ENCODE data around the gene TUT1. TPM values are rescaled to one million over a fixed set of nuclear protein-coding genes. Genes with fewer than 3 reads are reported as not detected.

TUT1 gene
- total RNA-seq, 6 experiments from 2014 or later: 12.3 to 34.2 (median 21.1) TPM

DNA sequence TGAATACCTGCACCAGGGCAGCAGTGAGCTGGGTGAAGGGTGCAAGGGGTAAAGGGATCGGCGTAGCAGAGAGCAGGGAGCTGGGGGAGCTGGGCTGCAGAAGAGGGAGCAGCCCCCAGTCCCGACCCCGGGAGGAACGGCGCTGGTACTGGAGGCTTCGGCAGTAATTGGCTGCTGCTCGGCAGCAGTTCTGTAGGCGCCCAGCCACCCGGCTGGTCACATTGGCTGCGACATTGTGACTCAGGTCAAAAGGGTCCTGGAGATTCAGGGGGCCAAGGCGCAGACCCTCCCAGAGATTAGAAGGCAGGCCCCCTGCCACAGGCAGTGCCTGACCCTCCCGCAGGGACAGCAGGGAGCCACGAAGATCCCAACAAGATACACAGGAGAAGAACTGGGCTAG lies 15.5 kb downstream of the TUT1 start:
- TF ChIP-seq, protein P1, sequence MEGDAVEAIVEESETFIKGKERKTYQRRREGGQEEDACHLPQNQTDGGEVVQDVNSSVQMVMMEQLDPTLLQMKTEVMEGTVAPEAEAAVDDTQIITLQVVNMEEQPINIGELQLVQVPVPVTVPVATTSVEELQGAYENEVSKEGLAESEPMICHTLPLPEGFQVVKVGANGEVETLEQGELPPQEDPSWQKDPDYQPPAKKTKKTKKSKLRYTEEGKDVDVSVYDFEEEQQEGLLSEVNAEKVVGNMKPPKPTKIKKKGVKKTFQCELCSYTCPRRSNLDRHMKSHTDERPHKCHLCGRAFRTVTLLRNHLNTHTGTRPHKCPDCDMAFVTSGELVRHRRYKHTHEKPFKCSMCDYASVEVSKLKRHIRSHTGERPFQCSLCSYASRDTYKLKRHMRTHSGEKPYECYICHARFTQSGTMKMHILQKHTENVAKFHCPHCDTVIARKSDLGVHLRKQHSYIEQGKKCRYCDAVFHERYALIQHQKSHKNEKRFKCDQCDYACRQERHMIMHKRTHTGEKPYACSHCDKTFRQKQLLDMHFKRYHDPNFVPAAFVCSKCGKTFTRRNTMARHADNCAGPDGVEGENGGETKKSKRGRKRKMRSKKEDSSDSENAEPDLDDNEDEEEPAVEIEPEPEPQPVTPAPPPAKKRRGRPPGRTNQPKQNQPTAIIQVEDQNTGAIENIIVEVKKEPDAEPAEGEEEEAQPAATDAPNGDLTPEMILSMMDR (IDR thresholded peaks at IDR 0.05): no peak
- no peak for TF ChIP-seq POLR2A (IDR thresholded peaks at IDR 0.05)
- intact Hi-C loops (cut with DNase I): no loop called here
- 72% methylated on average over 2 of the region's 14 CpGs for WGBS (ENCODE audit: insufficient coverage, low coverage, low lambda C conversion rate, missing lambda C conversion rate)
- Histone ChIP-seq H3K9me3 (no peaks in the 10 kb centered on the region), H3K4me1 (peaks cover 0 to 22% (median 0%) of the 10 kb centered on the region in 4 donors), H3K27ac (peak overlapping the region; percentile 96 to 100 (median 99)), H3K4me3 (peak overlapping the region in 1 of 3 donors; percentile 59), H3K36me3 (peaks cover 0 to 55% (median 17%) of the 10 kb centered on the region in 4 donors), H3K27me3 (no peaks in the 10 kb centered on the region)
- no peak for ATAC-seq
- no peak for DNase-seq

- Histone ChIP-seq H3K4me1 (peaks cover 0 to 21% (median 0%) of the 10 kb centered on the region in 4 donors), H3K9me3 (no peaks in the 10 kb centered on the region), H3K27me3 (no peaks in the 10 kb centered on the region), H3K27ac (peak overlapping the region; percentile 96 to 100 (median 99)), H3K36me3 (peaks cover 0 to 57% (median 20%) of the 10 kb centered on the region in 4 donors), H3K4me3 (peak overlapping the region; percentile 59 to 74 (median 63))
- ATAC-seq (no peak), DNase-seq (peak in 2 of 3 donors; percentile 45 to 61)
- 45% methylated on average over 8 of the region's 17 CpGs for WGBS (ENCODE audit: insufficient coverage, low coverage, low lambda C conversion rate, missing lambda C conversion rate)
- intact Hi-C loops (cut with DNase I): no loop called here
- TF ChIP-seq, protein P1 (IDR thresholded peaks at IDR 0.05): no peak
- no peak for TF ChIP-seq POLR2A (IDR thresholded peaks at IDR 0.05)
Measured at GRCh38 chr11:62575156-62575555, 16.2 kb downstream of the TUT1 start.

- peak overlapping the region; percentile 96 to 100 (median 99) for H3K27ac ChIP-seq
- TF ChIP-seq, protein P1 (IDR thresholded peaks at IDR 0.05): no peak
- TF ChIP-seq POLR2A (IDR thresholded peaks at IDR 0.05): no peak
- no peaks in the 10 kb centered on the region for H3K27me3 ChIP-seq
- H3K9me3 ChIP-seq: no peaks in the 10 kb centered on the region
- DNase-seq (peak; percentile 42 to 69 (median 64)), ATAC-seq (peak; percentile 15 to 39 (median 35))
- H3K36me3 ChIP-seq: peaks cover 0 to 57% (median 23%) of the 10 kb centered on the region in 4 donors
- WGBS (ENCODE audit: insufficient coverage, low coverage, low lambda C conversion rate, missing lambda C conversion rate): under 1% methylated on average over 19 of the region's 33 CpGs
- intact Hi-C loops (cut with DNase I): no loop called here
- H3K4me1 ChIP-seq: peaks cover 0 to 21% (median 0%) of the 10 kb centered on the region in 4 donors
- H3K4me3 ChIP-seq: peak overlapping the region; percentile 59 to 74 (median 63)
Measured at GRCh38 chr11:62574363-62575071, 16.8 kb downstream of the TUT1 start.

- peak; percentile 83 for TF ChIP-seq POLR2A (IDR thresholded peaks at IDR 0.05)
- TF ChIP-seq, protein P1 (IDR thresholded peaks at IDR 0.05): no peak
- intact Hi-C loops (cut with DNase I): no loop called here
- ATAC-seq: peak; percentile 90 to 95 (median 94)
- Histone ChIP-seq H3K4me3 (peak within 1 kb of the TSS; percentile 74 to 94 (median 86)), H3K9me3 (no peaks in the 10 kb centered on the region), H3K4me1 (peaks cover 0 to 21% (median 0%) of the 10 kb centered on the region in 4 donors), H3K27ac (peak within 1 kb of the TSS; percentile 96 to 100 (median 99)), H3K27me3 (no peaks in the 10 kb centered on the region), H3K36me3 (peaks cover 0 to 55% (median 23%) of the 10 kb centered on the region in 4 donors)
- DNase-seq: peak; percentile 98 to 99 (median 99)
- WGBS (ENCODE audit: insufficient coverage, low coverage, low lambda C conversion rate, missing lambda C conversion rate): 1% methylated on average over 23 of the region's 46 CpGs
Measured at GRCh38 chr11:62573592-62574362, 17.5 kb downstream of the TUT1 start, which contains the start of gene EEF1G. TSS of gene EEF1G (minus strand) at chr11:62573891. CDS start at chr11:62573842, 49 bp downstream.
